HK-2 (cell line): ENCODE data around the gene ST3GAL4.
"Not testable (repeated sequence)": the region's sequence is repeated elsewhere in the genome, so short reads cannot be mapped to it uniquely, and the experiment has no call there.

Experiments used
- DNase-seq: peaks from one replicate; pipeline ENCODE4 v3.0.0-alpha.2; 2018; ENCODE audit not compliant: unreplicated experiment

ST3GAL4 gene

GRCh38 chr11:126364735-126365134 is 9.2 kb downstream of the ST3GAL4 start:
- not testable (repeated sequence) for DNase-seq

- DNase-seq, result not testable (repeated sequence)
Measured at GRCh38 chr11:126365508-126365907, 10.0 kb downstream of the ST3GAL4 start.

- no peak for DNase-seq
Measured at GRCh38 chr11:126366064-126366822, 10.8 kb downstream of the ST3GAL4 start.

GRCh38 chr11:126366823-126367654 is 11.6 kb downstream of the ST3GAL4 start:
- not testable (repeated sequence) for DNase-seq

GRCh38 chr11:126367806-126368205 is 12.3 kb downstream of the ST3GAL4 start:
- DNase-seq, result not testable (repeated sequence)

GRCh38 chr11:126368336-126369119 is 13.0 kb downstream of the ST3GAL4 start:
- DNase-seq, result not testable (repeated sequence)

- DNase-seq, result no peak
Measured at GRCh38 chr11:126370016-126370415, 14.5 kb downstream of the ST3GAL4 start.

GRCh38 chr11:126371595-126371994 is 16.1 kb downstream of the ST3GAL4 start:
- no peak for DNase-seq

- peak; percentile 18 for DNase-seq
Measured at GRCh38 chr11:126373389-126374066, 18.0 kb downstream of the ST3GAL4 start.

GRCh38 chr11:126374562-126375300 is 19.2 kb downstream of the ST3GAL4 start:
- not testable (repeated sequence) for DNase-seq

GRCh38 chr11:126375726-126376125 is 20.2 kb downstream of the ST3GAL4 start:
- no peak for DNase-seq

GRCh38 chr11:126378763-126379162 is 23.3 kb downstream of the ST3GAL4 start:
- no peak for DNase-seq

GRCh38 chr11:126380909-126381308 is 25.4 kb downstream of the ST3GAL4 start:
- no peak for DNase-seq

- not testable (repeated sequence) for DNase-seq
Measured at GRCh38 chr11:126381960-126382359, 26.5 kb downstream of the ST3GAL4 start.

GRCh38 chr11:126382641-126383040 is 27.2 kb downstream of the ST3GAL4 start:
- not testable (repeated sequence) for DNase-seq

GRCh38 chr11:126383339-126384335 is 28.2 kb downstream of the ST3GAL4 start:
- no peak for DNase-seq

GRCh38 chr11:126384449-126385070 is 29.1 kb downstream of the ST3GAL4 start:
- DNase-seq, result no peak

- DNase-seq, result no peak
Measured at GRCh38 chr11:126385991-126386728, 30.7 kb downstream of the ST3GAL4 start.
